GM19035 (cell line): ENCODE results near the gene ZHX3.

Source experiments
- ATAC-seq: cut with Tn5 transposase; IDR thresholded peaks from one replicate; pipeline ENCODE4 v1.9.1; 2021; ENCODE audit not compliant: unreplicated experiment

ZHX3 gene

GRCh38 chr20:41158082-41158625 is 159.4 kb downstream of the ZHX3 start:
- no peak for ATAC-seq

GRCh38 chr20:41155261-41155660 is 162.3 kb downstream of the ZHX3 start:
- ATAC-seq, result no peak

- ATAC-seq, result no peak
Observed at GRCh38 chr20:41154436-41155176, 162.9 kb downstream of the ZHX3 start.

GRCh38 chr20:41152108-41152757 is 165.3 kb downstream of the ZHX3 start:
- ATAC-seq, result no peak

- no peak for ATAC-seq
Observed at GRCh38 chr20:41151134-41151869, 166.2 kb downstream of the ZHX3 start.

GRCh38 chr20:41150664-41151063 is 166.9 kb downstream of the ZHX3 start:
- no peak for ATAC-seq

- no peak for ATAC-seq
Observed at GRCh38 chr20:41148942-41149341, 168.6 kb downstream of the ZHX3 start.

GRCh38 chr20:41147767-41148191 is 169.8 kb downstream of the ZHX3 start:
- no peak for ATAC-seq

GRCh38 chr20:41145821-41146620 is 171.5 kb downstream of the ZHX3 start:
- no peak for ATAC-seq

GRCh38 chr20:41145317-41145716 is 172.2 kb downstream of the ZHX3 start:
- ATAC-seq, result no peak

- no peak for ATAC-seq
Observed at GRCh38 chr20:41143354-41143753, 174.2 kb downstream of the ZHX3 start.

- no peak for ATAC-seq
Observed at GRCh38 chr20:41142919-41143318, 174.6 kb downstream of the ZHX3 start.

GRCh38 chr20:41142245-41142644 is 175.3 kb downstream of the ZHX3 start:
- ATAC-seq, result no peak

- ATAC-seq, result no peak
Observed at GRCh38 chr20:41141153-41141815, 176.2 kb downstream of the ZHX3 start.

GRCh38 chr20:41140226-41141133 is 177.1 kb downstream of the ZHX3 start:
- ATAC-seq, result no peak

GRCh38 chr20:41139227-41140093 is 178.1 kb downstream of the ZHX3 start:
- ATAC-seq, result no peak

GRCh38 chr20:41138475-41139226 is 178.9 kb downstream of the ZHX3 start:
- no peak for ATAC-seq
